ENCODE data around the gene SLC35D3.
"Not testable (repeated sequence)": the region's sequence is repeated elsewhere in the genome, so short reads cannot be mapped to it uniquely, and the experiment has no call there.

Gene SLC35D3

DNA sequence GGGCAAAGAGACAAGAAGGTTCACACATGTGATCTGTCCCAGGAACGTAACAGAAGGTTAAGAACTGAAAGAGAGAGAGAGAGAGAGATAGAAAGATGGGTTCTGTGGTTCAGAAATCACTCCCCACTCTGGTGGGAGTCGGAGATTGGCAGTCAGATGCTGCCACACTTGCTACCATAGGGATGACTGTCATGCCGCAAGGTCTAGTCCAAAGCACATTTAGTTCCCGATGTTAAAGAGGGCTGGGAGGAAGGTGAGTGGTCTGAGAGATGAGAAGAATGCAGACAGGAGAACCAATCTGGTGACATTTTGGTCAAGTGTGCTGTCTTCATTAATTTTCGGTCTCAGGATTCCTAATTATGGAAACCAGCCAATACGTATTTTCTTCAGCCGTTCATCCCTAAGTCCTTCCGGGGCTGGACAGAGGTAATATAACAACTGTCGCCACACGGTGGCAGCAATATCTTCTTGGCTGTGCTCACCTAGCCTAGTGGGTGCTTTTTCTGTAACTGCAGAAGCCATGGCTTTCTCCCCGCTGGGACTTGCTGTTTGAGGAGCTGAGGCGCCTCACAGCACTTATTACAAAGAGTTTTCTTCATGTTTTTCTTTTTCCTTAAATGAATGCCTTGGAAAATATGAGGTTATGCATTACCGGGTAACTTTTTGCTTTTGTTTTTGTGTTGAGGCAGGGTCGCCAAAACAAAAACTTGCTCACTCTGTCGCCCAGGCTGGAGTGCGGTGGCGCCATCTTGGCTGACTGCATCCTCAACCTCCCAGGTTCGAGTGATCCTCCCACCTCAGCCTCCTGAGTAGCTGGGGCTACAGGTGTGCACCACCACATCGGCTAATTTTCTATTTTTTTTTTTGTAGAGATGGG is 46.0 kb downstream of the SLC35D3 start:
- DNase-seq = peak; percentile 88

DNA sequence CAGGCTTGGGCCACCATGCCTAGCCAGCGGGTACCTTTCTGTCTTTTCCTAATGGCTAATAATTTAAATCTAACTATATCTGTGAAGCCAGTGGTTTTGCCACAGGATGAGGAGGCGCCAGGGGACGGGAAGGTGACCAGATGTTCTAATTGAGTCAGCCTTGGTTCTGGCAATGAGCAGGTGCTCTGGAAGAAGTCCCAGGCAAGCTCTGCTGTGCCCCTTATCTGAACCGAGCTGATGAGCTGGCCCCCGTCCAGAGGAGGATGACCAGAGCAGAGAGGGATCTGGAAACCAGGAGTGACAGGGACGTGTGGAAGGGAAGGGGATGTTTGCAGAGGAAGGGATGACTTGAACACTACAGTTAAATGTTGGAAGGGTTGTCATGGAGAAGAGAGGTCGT is 46.7 kb downstream of the SLC35D3 start:
- DNase-seq = no peak

DNA sequence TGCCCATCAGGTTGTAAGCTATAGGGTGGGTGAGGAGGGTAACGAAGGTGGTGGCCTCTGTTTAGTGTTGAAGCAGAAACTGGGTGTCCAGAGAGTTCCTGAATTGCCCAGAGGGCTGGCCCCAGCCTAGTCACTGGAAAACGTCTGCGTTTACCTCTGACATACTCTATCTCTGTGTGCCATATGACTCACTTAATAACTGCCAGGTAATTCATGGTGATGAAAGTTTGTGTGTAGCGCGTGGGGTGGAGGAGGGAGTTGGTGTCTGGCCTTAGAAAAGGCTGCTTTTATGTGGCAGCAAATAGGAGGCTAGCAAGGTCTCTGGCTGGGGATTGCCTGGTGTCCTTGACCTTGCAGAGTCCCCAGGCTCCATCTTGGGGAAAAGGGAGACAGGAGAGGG is 47.3 kb downstream of the SLC35D3 start:
- no peak for DNase-seq

- peak; percentile 52 for DNase-seq
These were observed 47.8 kb downstream of the SLC35D3 start for GRCh38 chr6:136969930-136970329.

DNA sequence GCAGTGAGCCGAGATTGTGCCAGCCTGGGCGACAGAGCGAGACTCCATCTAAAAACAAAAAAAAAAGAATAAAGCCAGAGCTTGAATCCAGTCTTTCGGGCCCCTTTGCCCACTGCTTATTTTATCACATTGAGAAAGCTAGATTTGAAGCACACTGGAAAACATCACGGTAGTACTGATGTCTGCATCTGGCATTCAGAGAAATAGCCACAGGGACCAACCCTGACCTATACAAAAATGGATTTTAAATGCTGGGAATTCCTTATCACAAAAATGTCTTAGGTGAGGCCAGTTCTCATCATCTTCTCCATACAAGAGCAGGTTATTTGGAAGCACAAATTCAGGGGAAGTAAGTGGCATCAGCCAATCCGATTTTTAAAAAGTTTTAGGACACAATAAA is 49.5 kb downstream of the SLC35D3 start:
- no peak for DNase-seq

DNA sequence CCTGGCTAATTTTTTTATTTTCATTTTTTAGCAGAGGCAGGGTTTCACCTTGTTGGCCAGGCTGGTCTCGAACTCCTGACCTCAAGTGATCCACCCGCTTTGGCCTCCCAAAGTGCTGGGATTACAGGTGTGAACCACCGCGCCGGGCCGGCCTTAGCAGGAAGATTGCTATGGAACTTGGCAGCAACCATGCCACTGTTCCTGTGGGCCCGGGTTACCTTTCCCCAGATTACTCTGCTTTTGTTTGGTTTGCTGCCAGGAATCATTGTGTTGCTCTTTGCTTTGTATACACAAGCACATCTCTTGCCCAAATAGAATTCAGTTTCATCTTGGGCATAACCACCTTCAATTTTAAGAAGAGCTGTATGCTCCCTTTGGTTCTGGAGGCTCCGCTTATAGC is 51.7 kb downstream of the SLC35D3 start:
- not testable (repeated sequence) for DNase-seq
